HFFc6 (cell line): ENCODE results near the gene ABCD3. TPM values are rescaled to one million over a fixed set of nuclear protein-coding genes. Genes with fewer than 3 reads are reported as not detected.

Experiments
- DNase-seq: peaks from one replicate; pipeline ENCODE4 v3.0.0-alpha.2; 2018
- H3K27ac Mint-ChIP-seq: 2 replicates; pipeline ENCODE4 v1.8.0; 2020; ENCODE audit warnings: mild to moderate bottlenecking, mixed read lengths
- H3K27me3 Mint-ChIP-seq: 2 replicates; pipeline ENCODE4 v1.8.0; 2021; ENCODE audit warnings: mild to moderate bottlenecking, moderate library complexity, mixed read lengths; ENCODE audit not compliant: insufficient read depth
- H3K36me3 Mint-ChIP-seq: 2 replicates; pipeline ENCODE4 v1.8.0; 2021; ENCODE audit warnings: low read depth, mixed read lengths
- H3K4me1 Mint-ChIP-seq: 2 replicates; pipeline ENCODE4 v1.8.0; 2020; ENCODE audit warnings: low read depth, mixed read lengths
- H3K4me3 Mint-ChIP-seq: 2 replicates; pipeline ENCODE4 v1.8.0; 2020; ENCODE audit warnings: mild to moderate bottlenecking, moderate library complexity, mixed read lengths
- H3K9me3 Mint-ChIP-seq: 2 replicates; pipeline ENCODE4 v1.8.0; 2020; ENCODE audit warnings: mild to moderate bottlenecking, mixed read lengths
- CTCF ChIP-seq: fragments of 200-600 bp; sonication (generic); IDR thresholded peaks from 2 replicates; pipeline ENCODE4 v1.5.0; 2021; ENCODE audit warnings: antibody characterized with exemption, mild to moderate bottlenecking
- total RNA-seq, 6 experiments: library from RNA; stranded (reverse); fragmentation: NEBNext Ultra II Directional; extraction: Animal tissue kit (Norgen Biotek cat#: 25700); gene quantifications; 2 replicates in 1 of 6; 3 replicates in 5 of 6; pipeline ENCODE4 v1.2.3, GENCODE V29; 2021

ABCD3 gene
- total RNA-seq, 6 experiments from 2014 or later: 43.2 to 49.0 (median 46.3) TPM

GRCh38 chr1:94514095-94514727 is 96.0 kb downstream of the ABCD3 start:
- no peaks in the 10 kb centered on the region for H3K9me3 Mint-ChIP-seq
- H3K36me3 Mint-ChIP-seq: peaks cover 5% of the 10 kb centered on the region
- no peaks in the 10 kb centered on the region for H3K27me3 Mint-ChIP-seq
- no peak overlapping the region for H3K27ac Mint-ChIP-seq
- H3K4me1 Mint-ChIP-seq: no peaks in the 10 kb centered on the region
- no peak for DNase-seq
- TF ChIP-seq CTCF: peak; percentile 82
- H3K4me3 Mint-ChIP-seq: no peak overlapping the region

GRCh38 chr1:94515296-94515947 is 97.2 kb downstream of the ABCD3 start:
- Mint-ChIP-seq H3K27ac (no peak overlapping the region), H3K27me3 (no peaks in the 10 kb centered on the region), H3K9me3 (no peaks in the 10 kb centered on the region), H3K4me3 (no peak overlapping the region), H3K4me1 (peaks cover 7% of the 10 kb centered on the region), H3K36me3 (no peaks in the 10 kb centered on the region)
- no peak for DNase-seq
- no peak for TF ChIP-seq CTCF

- Mint-ChIP-seq H3K27me3 (no peaks in the 10 kb centered on the region), H3K4me3 (no peak overlapping the region), H3K36me3 (no peaks in the 10 kb centered on the region), H3K9me3 (no peaks in the 10 kb centered on the region), H3K4me1 (peaks cover 33% of the 10 kb centered on the region), H3K27ac (no peak overlapping the region)
- no peak for DNase-seq
- no peak for TF ChIP-seq CTCF
Observed at GRCh38 chr1:94519351-94519750, 101.2 kb downstream of the ABCD3 start.

- no peak overlapping the region; the same call in 1 of the 2 replicates for H3K27ac Mint-ChIP-seq
- H3K27me3 Mint-ChIP-seq: peaks cover 4% of the 10 kb centered on the region
- TF ChIP-seq CTCF: peak; percentile 69
- no peak overlapping the region for H3K4me3 Mint-ChIP-seq
- no peak for DNase-seq
- H3K36me3 Mint-ChIP-seq: no peaks in the 10 kb centered on the region
- H3K9me3 Mint-ChIP-seq: no peaks in the 10 kb centered on the region
- peaks cover 54% of the 10 kb centered on the region for H3K4me1 Mint-ChIP-seq
Observed at GRCh38 chr1:94522304-94522703, 104.1 kb downstream of the ABCD3 start.

- peaks cover 8% of the 10 kb centered on the region for H3K27me3 Mint-ChIP-seq
- H3K36me3 Mint-ChIP-seq: peaks cover 7% of the 10 kb centered on the region
- no peak for TF ChIP-seq CTCF
- H3K9me3 Mint-ChIP-seq: no peaks in the 10 kb centered on the region
- peaks cover 72% of the 10 kb centered on the region for H3K4me1 Mint-ChIP-seq
- no peak overlapping the region for H3K4me3 Mint-ChIP-seq
- no peak overlapping the region for H3K27ac Mint-ChIP-seq
- no peak for DNase-seq
Observed at GRCh38 chr1:94524531-94524930, 106.3 kb downstream of the ABCD3 start.
